ENCODE results near the gene LY6G6D. TPM values are rescaled to one million over a fixed set of nuclear protein-coding genes. Genes with fewer than 3 reads are reported as not detected.

LY6G6D gene
- total and polyA plus RNA-seq, 2 donors (not counting 3 experiments of a cell fraction or from before 2014, with no cell fraction given), result not detected

DNA sequence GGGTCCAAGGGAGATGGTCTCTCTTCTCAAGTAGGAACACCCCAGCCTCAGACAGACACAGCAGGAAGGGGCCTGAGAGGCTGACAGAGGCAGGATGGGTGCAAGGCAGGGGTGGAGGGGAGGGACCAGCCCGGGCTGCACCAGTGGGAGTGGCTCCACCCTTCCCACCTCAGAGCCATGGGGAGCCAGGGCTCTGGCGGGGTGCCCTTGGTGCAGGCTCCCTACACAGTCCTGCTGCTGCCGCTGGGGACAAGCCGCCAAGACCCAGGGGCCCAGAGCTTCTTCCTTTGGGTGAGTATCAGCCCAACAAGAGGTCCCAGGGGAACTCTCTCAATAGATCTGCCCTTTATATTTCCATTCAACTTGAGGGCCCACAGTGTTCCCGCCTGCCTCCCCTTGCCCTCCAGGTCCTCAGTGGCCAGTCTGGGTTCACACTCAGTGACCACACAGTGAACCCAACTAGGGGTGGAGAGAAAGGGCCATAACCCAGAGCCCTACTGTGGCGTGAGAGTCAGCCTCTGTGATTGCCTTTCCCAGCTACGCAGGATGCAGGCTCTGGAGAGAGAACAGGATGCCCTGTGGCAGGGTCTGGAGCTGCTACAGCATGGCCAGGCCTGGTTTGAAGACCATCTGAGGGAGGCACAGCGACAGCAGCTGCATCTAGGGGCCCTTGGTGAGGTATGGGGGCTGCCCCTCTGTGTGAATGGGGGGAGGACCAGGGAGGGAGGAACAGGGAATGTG is 47.9 kb downstream of the LY6G6D start:
- CTCF ChIA-PET, result interaction anchor here (0.7 kb wide), 1 partner anchor 33 kb away, joined by 3 read pairs; no protein-coding TSS in a partner anchor
- no peak overlapping the region for H3K9ac ChIP-seq (replicated peaks; ENCODE audit: extremely low read depth, insufficient read depth, low read length)
- TF ChIP-seq GATA2 (IDR thresholded peaks at IDR 0.05; ENCODE audit: insufficient read depth, insufficient read length, low read depth, low read length), result no peak
- TF ChIP-seq FOS (IDR thresholded peaks at IDR 0.05; ENCODE audit: borderline replicate concordance, insufficient read depth, low read length), result no peak
- TF ChIP-seq, protein P1, sequence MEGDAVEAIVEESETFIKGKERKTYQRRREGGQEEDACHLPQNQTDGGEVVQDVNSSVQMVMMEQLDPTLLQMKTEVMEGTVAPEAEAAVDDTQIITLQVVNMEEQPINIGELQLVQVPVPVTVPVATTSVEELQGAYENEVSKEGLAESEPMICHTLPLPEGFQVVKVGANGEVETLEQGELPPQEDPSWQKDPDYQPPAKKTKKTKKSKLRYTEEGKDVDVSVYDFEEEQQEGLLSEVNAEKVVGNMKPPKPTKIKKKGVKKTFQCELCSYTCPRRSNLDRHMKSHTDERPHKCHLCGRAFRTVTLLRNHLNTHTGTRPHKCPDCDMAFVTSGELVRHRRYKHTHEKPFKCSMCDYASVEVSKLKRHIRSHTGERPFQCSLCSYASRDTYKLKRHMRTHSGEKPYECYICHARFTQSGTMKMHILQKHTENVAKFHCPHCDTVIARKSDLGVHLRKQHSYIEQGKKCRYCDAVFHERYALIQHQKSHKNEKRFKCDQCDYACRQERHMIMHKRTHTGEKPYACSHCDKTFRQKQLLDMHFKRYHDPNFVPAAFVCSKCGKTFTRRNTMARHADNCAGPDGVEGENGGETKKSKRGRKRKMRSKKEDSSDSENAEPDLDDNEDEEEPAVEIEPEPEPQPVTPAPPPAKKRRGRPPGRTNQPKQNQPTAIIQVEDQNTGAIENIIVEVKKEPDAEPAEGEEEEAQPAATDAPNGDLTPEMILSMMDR (IDR thresholded peaks at IDR 0.05; ENCODE audit: extremely low read depth in 1 of 2, insufficient read depth in 1 of 2, low read depth in 1 of 2, low read length in 2 of 2), result no peak
- no peak for TF ChIP-seq JUN (IDR thresholded peaks at IDR 0.05; ENCODE audit: borderline replicate concordance, insufficient read depth, insufficient read length, low read depth)
- no peak for TF ChIP-seq EZH2 (IDR thresholded peaks at IDR 0.05; ENCODE audit: borderline replicate concordance, low read depth, low read length, severe bottlenecking)
- TF ChIP-seq POLR2A (IDR thresholded peaks at IDR 0.05; ENCODE audit: low read depth, low read length), result no peak
- no peak for TF ChIP-seq MYC (IDR thresholded peaks at IDR 0.05; ENCODE audit: low read depth, low read length)
- no peak for TF ChIP-seq POLR2AphosphoS5 (IDR thresholded peaks at IDR 0.05; ENCODE audit: insufficient read depth, low read depth, low read length)
- TF ChIP-seq, protein P2, sequence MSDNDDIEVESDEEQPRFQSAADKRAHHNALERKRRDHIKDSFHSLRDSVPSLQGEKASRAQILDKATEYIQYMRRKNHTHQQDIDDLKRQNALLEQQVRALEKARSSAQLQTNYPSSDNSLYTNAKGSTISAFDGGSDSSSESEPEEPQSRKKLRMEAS (IDR thresholded peaks at IDR 0.05; ENCODE audit: insufficient read depth, insufficient read length), result no peak
- H4K20me1 ChIP-seq (replicated peaks; ENCODE audit: control insufficient read depth, extremely low read depth, insufficient read depth, low read length), result no peaks in the 10 kb centered on the region
- BruUV-seq (replicated peaks), result no TSS peak
- no peak overlapping the region for H3K4me2 ChIP-seq (ENCODE audit: insufficient read depth, low read length)
- intact Hi-C loops (cut with micrococcal nuclease), result no loop called here
- peak overlapping the region; percentile 2 for H3K27ac ChIP-seq (ENCODE audit: insufficient read depth, low read depth, low read length)
- no peak overlapping the region for H2AFZ ChIP-seq (ENCODE audit: low read depth, low read length)
- H3K4me3 ChIP-seq (replicated peaks in 1 of 3; ENCODE audit: insufficient read depth in 1 of 3, low read depth in 1 of 3, low read length in 3 of 3), result no peak overlapping the region
- no peaks in the 10 kb centered on the region for H3K79me2 ChIP-seq (ENCODE audit: control insufficient read depth, insufficient read depth, low read length)
- POLR2A ChIA-PET, result no interaction called here
- no peaks in the 10 kb centered on the region for H3K9me1 ChIP-seq (replicated peaks; ENCODE audit: control insufficient read depth, extremely low read depth, insufficient read depth, low read length)
- peaks cover 2% of the 10 kb centered on the region in 2 experiments for H3K36me3 ChIP-seq (ENCODE audit: control insufficient read depth in 2 of 2, extremely low read depth in 1 of 2, insufficient read depth in 2 of 2, low read length in 2 of 2)
- H3K27me3 ChIP-seq (ENCODE audit: control insufficient read depth in 2 of 2, insufficient read depth in 2 of 2, low read length in 2 of 2), result no peaks in the 10 kb centered on the region
- dilution Hi-C loops (cut with MboI; ENCODE audit: extremely low pct_ligation_motif_present, low sequenced_read_pairs), result no loop called here
- no peaks in the 10 kb centered on the region for H3K4me1 ChIP-seq (ENCODE audit: control insufficient read depth, extremely low read depth, insufficient read depth, low read length)
- no peak for DNase-seq (ENCODE audit: low read depth, low spot score)
- H3K9me3 ChIP-seq (replicated peaks; ENCODE audit: control insufficient read depth, insufficient read depth, low read length), result no peaks in the 10 kb centered on the region
- no peak for FAIRE-seq

All from endothelial cell of umbilical vein (primary cell).